ENCODE measurements around the gene THEMIS.
"Not testable (repeated sequence)": the region's sequence is repeated elsewhere in the genome, so short reads cannot be mapped to it uniquely, and the experiment has no call there.

Gene THEMIS

GRCh38 chr6:127792616-127793015 is 108.2 kb downstream of the THEMIS start:
- no peak overlapping the region for H3K4me3 ChIP-seq (ENCODE audit: low read length)
- no peak for TF ChIP-seq CTCF (conservative IDR thresholded peaks at IDR 0.05; ENCODE audit: low read length)
- DNase-seq (ENCODE audit: low read depth), result no peak

- no peak for DNase-seq (ENCODE audit: low read depth)
- TF ChIP-seq CTCF (conservative IDR thresholded peaks at IDR 0.05; ENCODE audit: low read length), result no peak
- H3K4me3 ChIP-seq (ENCODE audit: low read length), result no peak overlapping the region
Observed at GRCh38 chr6:127791779-127792528, 108.9 kb downstream of the THEMIS start.

GRCh38 chr6:127790571-127790970 is 110.3 kb downstream of the THEMIS start:
- no peak overlapping the region for H3K4me3 ChIP-seq (ENCODE audit: low read length)
- no peak for DNase-seq (ENCODE audit: low read depth)
- TF ChIP-seq CTCF (conservative IDR thresholded peaks at IDR 0.05; ENCODE audit: low read length), result no peak

- H3K4me3 ChIP-seq (ENCODE audit: low read length), result no peak overlapping the region
- peak; percentile 42 for DNase-seq (ENCODE audit: low read depth)
- no peak for TF ChIP-seq CTCF (conservative IDR thresholded peaks at IDR 0.05; ENCODE audit: low read length)
Observed at GRCh38 chr6:127786109-127786508, 114.7 kb downstream of the THEMIS start.

GRCh38 chr6:127784468-127784867 is 116.4 kb downstream of the THEMIS start:
- H3K4me3 ChIP-seq (ENCODE audit: low read length), result no peak overlapping the region
- no peak for TF ChIP-seq CTCF (conservative IDR thresholded peaks at IDR 0.05; ENCODE audit: low read length)

GRCh38 chr6:127781636-127782272 is 119.1 kb downstream of the THEMIS start:
- not testable (repeated sequence) for H3K4me3 ChIP-seq (ENCODE audit: low read length); DNase-seq (ENCODE audit: low read depth)

More at GRCh38 chr6:127784468-127784867, 116.4 kb downstream of the THEMIS start:
- DNase-seq (ENCODE audit: low read depth), result no peak

- H3K4me3 ChIP-seq (ENCODE audit: low read length), result no peak overlapping the region
- no peak for TF ChIP-seq CTCF (conservative IDR thresholded peaks at IDR 0.05; ENCODE audit: low read length)
- DNase-seq (ENCODE audit: low read depth), result no peak
Observed at GRCh38 chr6:127776320-127776719, 124.5 kb downstream of the THEMIS start.

All from AG10803 (cell line).